ENCODE results near the gene ADAMTS3.
A peak's percentile ranks its signal among the peaks of the same experiment; 100 is the strongest.

The ADAMTS3 gene

GRCh38 chr4:72568959-72569718 lies at the start of gene ADAMTS3:
ADAMTS3 (minus strand) TSS chr4:72569221; CDS start chr4:72568762, 459 bp downstream.
- in situ Hi-C loops (cut with MboI; ENCODE audit: low sequenced_read_pairs, unreplicated experiment) = no loop called here

GRCh38 chr4:72613959-72614358 lies 44.9 kb upstream of the ADAMTS3 start:
- in situ Hi-C loops (cut with MboI; ENCODE audit: low sequenced_read_pairs, unreplicated experiment) = no loop called here
- DNase-seq (ENCODE audit: low spot score) = no peak
- no peak for TF ChIP-seq CTCF (IDR thresholded peaks at IDR 0.05; ENCODE audit: borderline replicate concordance, control extremely low read depth, extremely low read depth, insufficient read depth, missing control alignments)

More at GRCh38 chr4:72568959-72569718, at the start of gene ADAMTS3:
- no peak for TF ChIP-seq CTCF (IDR thresholded peaks at IDR 0.05; ENCODE audit: borderline replicate concordance, control extremely low read depth, extremely low read depth, insufficient read depth, missing control alignments)
- peak; percentile 48 for DNase-seq (ENCODE audit: low spot score)

GRCh38 chr4:72606751-72607150 lies 37.7 kb upstream of the ADAMTS3 start:
- in situ Hi-C loops (cut with MboI; ENCODE audit: low sequenced_read_pairs, unreplicated experiment) = no loop called here
- no peak for DNase-seq (ENCODE audit: low spot score)
- TF ChIP-seq CTCF (IDR thresholded peaks at IDR 0.05; ENCODE audit: borderline replicate concordance, control extremely low read depth, extremely low read depth, insufficient read depth, missing control alignments) = no peak

- TF ChIP-seq CTCF (IDR thresholded peaks at IDR 0.05; ENCODE audit: borderline replicate concordance, control extremely low read depth, extremely low read depth, insufficient read depth, missing control alignments) = no peak
- no peak for DNase-seq (ENCODE audit: low spot score)
- in situ Hi-C loops (cut with MboI; ENCODE audit: low sequenced_read_pairs, unreplicated experiment) = no loop called here
Measured at GRCh38 chr4:72604324-72604723, 35.3 kb upstream of the ADAMTS3 start.

- TF ChIP-seq CTCF (IDR thresholded peaks at IDR 0.05; ENCODE audit: borderline replicate concordance, control extremely low read depth, extremely low read depth, insufficient read depth, missing control alignments) = no peak
- no peak for DNase-seq (ENCODE audit: low spot score)
- in situ Hi-C loops (cut with MboI; ENCODE audit: low sequenced_read_pairs, unreplicated experiment) = no loop called here
Measured at GRCh38 chr4:72602396-72603376, 33.7 kb upstream of the ADAMTS3 start.
